Sigmoid colon (tissue), 7 donors: ENCODE measurements around the gene SEC14L1. TPM values are rescaled to one million over a fixed set of nuclear protein-coding genes. Genes with fewer than 3 reads are reported as not detected.
"Not testable (repeated sequence)": the region's sequence is repeated elsewhere in the genome, so short reads cannot be mapped to it uniquely, and the experiment has no call there.

Experiments
- DNase-seq: peaks from one replicate; pipeline ENCODE4 v3.0.0-alpha.2; 2019
- H3K27ac ChIP-seq, 4 donors: fragments of 200-600 bp; sonication (generic); one replicate each; pipeline ENCODE4 v1.5.1; 2016 to 2019; ENCODE audit warnings: mild to moderate bottlenecking in 1 of 4
- H3K27me3 ChIP-seq, 3 donors: fragments of 200-600 bp; sonication (generic); one replicate each; pipeline ENCODE4 v1.5.1; 2019; ENCODE audit warnings: mild to moderate bottlenecking in 1 of 3
- H3K36me3 ChIP-seq, 4 donors: fragments of 200-600 bp; sonication (generic); one replicate each; pipeline ENCODE4 v1.5.1; 2016 to 2019
- H3K4me1 ChIP-seq, 4 donors: fragments of 200-600 bp; sonication (generic); one replicate each; pipeline ENCODE4 v1.5.1; 2017 to 2019
- H3K4me3 ChIP-seq, 4 donors: fragments of 200-600 bp; sonication (generic); one replicate each; pipeline ENCODE4 v1.5.1; 2017 to 2019; ENCODE audit warnings: mild to moderate bottlenecking in 2 of 4, moderate library complexity in 1 of 4
- H3K9me3 ChIP-seq, 4 donors: fragments of 200-600 bp in 3 of 4; sonication (generic) in 3 of 4; one replicate each; pipeline versions ENCODE4 v1.5.1 to v1.6.1; 2013 to 2019
- EP300 ChIP-seq, 4 donors: sonication (generic); formaldehyde crosslinking; IDR thresholded peaks; one replicate each; pipeline ENCODE4 v1.6.1; 2017; ENCODE audit warnings: antibody characterized with exemption in 4 of 4
- POLR2A ChIP-seq, 2 donors: fragments of 450-650 bp; IDR thresholded peaks; one replicate each; pipeline ENCODE4 v1.6.1; 2016; ENCODE audit warnings: antibody characterized with exemption in 2 of 2, mild to moderate bottlenecking in 2 of 2, moderate library complexity in 2 of 2
- POLR2AphosphoS5 ChIP-seq, 4 donors: sonication (generic); formaldehyde crosslinking; IDR thresholded peaks; one replicate each; pipeline ENCODE4 v1.6.1; 2017; ENCODE audit warnings: antibody characterized with exemption in 4 of 4
- WGBS, 2 donors: extraction: QIAGEN DNeasy Blood & Tissue Kit; methylation state at CpG; one replicate each; pipeline ENCODE4 v1.1.7; 2013; 5-methylcytosine and 5-hydroxymethylcytosine counted together
- intact Hi-C: fragments of 100-400 bp; cut with DNase I; formaldehyde crosslinking; loops from one replicate; pipeline ENCODE4 v1.15.1; 2023
- polyA plus RNA-seq, 3 donors: library from polyadenylated mRNA; stranded (reverse); fragments of 200-250 nt; gene quantifications; one replicate each; pipeline ENCODE4 v1.2.3, GENCODE V29; 2013
- total RNA-seq, 4 donors: library from RNA; depleted of rRNA; stranded (reverse); fragments of >200 nt; gene quantifications; one replicate each; pipeline ENCODE4 v1.1.0, GENCODE V29; 2016
- TF ChIP-seq, protein P1 (sequence below), 4 experiments: fragments of 450-650 bp in 3 of 4; fragments of 200-600 bp in 1 of 4; IDR thresholded peaks; one replicate each; pipeline ENCODE4 v1.5.1; 2016 to 2019; ENCODE audit warnings: antibody characterized with exemption in 4 of 4, mild to moderate bottlenecking in 3 of 4, moderate library complexity in 2 of 4
- donor health status: healthy with polysubstance abuse.
- donor health status: Bipolar disorder and iron deficiency.
- donor health status: healthy.

The SEC14L1 gene
- total and polyA plus RNA-seq, 7 donors: 9.6 to 39.9 (median 20.1) TPM

DNA sequence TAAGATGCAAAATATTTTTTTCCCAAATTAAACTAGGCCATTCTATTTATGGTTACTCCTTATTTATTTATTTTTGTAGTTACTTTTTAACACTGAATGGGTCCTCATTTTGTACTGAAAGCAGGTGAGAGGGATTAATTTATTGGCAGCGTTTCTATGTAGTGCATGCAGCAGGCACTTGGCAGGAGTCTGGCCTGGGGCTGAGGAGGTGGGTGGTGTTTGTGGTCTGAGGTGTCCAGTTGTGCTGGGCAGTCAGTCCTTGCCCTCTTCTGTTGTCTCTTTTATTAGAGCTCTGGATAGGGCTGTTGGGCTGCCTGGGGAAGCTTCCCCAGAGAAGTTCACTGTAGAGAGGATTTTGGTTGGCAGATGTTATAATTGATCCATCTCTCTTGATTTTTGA lies 12.7 kb downstream of the SEC14L1 start:
- H3K4me3 ChIP-seq: no peak overlapping the region
- TF ChIP-seq POLR2AphosphoS5 (IDR thresholded peaks at IDR 0.05) (no peak), EP300 (IDR thresholded peaks at IDR 0.05) (no peak), POLR2A (IDR thresholded peaks at IDR 0.05) (no peak)
- TF ChIP-seq, protein P1, sequence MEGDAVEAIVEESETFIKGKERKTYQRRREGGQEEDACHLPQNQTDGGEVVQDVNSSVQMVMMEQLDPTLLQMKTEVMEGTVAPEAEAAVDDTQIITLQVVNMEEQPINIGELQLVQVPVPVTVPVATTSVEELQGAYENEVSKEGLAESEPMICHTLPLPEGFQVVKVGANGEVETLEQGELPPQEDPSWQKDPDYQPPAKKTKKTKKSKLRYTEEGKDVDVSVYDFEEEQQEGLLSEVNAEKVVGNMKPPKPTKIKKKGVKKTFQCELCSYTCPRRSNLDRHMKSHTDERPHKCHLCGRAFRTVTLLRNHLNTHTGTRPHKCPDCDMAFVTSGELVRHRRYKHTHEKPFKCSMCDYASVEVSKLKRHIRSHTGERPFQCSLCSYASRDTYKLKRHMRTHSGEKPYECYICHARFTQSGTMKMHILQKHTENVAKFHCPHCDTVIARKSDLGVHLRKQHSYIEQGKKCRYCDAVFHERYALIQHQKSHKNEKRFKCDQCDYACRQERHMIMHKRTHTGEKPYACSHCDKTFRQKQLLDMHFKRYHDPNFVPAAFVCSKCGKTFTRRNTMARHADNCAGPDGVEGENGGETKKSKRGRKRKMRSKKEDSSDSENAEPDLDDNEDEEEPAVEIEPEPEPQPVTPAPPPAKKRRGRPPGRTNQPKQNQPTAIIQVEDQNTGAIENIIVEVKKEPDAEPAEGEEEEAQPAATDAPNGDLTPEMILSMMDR (IDR thresholded peaks at IDR 0.05): no peak
- intact Hi-C loops: no loop called here
- H3K27ac ChIP-seq: peak overlapping the region in 3 of 4 donors; percentile 5 to 56 (median 46)
- no peaks in the 10 kb centered on the region for H3K9me3 ChIP-seq
- peaks cover 0 to 40% (median 18%) of the 10 kb centered on the region in 4 donors for H3K4me1 ChIP-seq
- 17 to 61% methylated on average over 1 of the region's 1 CpG for WGBS, 2 donors
- no peaks in the 10 kb centered on the region for H3K27me3 ChIP-seq
- H3K36me3 ChIP-seq: peaks cover 0 to 19% (median 0%) of the 10 kb centered on the region in 4 donors
- DNase-seq: no peak

DNA sequence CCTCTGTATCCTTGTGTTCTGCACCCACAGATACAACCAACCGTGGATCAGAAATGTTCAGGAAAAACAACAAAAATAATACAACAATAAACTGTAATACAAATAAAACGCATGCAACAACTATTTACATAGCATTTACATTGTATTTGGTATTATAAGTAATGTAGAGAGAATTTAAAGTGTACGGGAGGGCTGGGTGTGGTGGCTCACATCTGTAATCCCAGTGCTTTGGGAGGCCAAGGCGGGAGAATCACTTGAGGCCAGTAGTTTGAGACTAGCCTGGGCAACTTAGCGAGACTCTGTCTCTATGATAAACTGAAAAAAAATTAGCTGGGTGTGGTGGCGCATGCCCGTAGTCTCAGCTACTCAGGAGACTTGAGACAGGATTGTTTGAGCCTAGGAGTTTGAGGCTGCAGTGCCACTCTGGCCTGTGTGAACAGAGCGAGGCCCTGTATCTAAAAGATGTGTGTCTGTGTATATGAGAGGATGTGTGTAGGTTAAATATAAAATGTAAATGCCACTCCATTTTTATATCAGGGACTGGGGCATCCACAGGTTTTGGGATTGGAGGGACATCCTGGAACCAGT lies 13.3 kb downstream of the SEC14L1 start:
- H3K4me3 ChIP-seq: no peak overlapping the region
- H3K36me3 ChIP-seq: peaks cover 0 to 12% (median 0%) of the 10 kb centered on the region in 4 donors
- DNase-seq: no peak
- intact Hi-C loops: no loop called here
- no peaks in the 10 kb centered on the region for H3K27me3 ChIP-seq
- peaks cover 0 to 34% (median 15%) of the 10 kb centered on the region in 4 donors for H3K4me1 ChIP-seq
- peak overlapping the region in 1 of 4 donors; percentile 56 for H3K27ac ChIP-seq
- no peak for TF ChIP-seq POLR2AphosphoS5 (IDR thresholded peaks at IDR 0.05)
- no peak for TF ChIP-seq POLR2A (IDR thresholded peaks at IDR 0.05)
- TF ChIP-seq, protein P1 (IDR thresholded peaks at IDR 0.05): no peak
- 76 to 88% methylated on average over 8 of the region's 8 CpGs for WGBS, 2 donors
- no peaks in the 10 kb centered on the region for H3K9me3 ChIP-seq

DNA sequence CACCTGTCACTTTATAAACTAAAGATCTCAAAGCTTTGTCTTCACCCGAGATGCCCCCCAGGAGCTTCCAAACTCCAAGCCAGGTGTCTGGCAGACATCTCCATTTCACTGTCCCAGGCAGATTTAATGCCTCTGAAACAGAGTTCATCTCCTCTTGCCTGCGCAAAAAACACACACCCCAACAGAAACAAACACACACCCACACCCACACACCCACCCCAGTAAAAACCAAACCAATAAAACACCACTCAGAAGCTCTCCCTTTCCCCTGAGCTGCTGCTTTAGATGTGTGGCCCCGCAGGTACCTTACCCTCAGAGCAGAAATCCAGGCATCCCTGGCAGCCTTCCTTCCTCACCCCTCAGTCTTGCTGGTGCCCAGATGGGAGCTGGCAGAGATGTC lies 14.4 kb downstream of the SEC14L1 start:
- Histone ChIP-seq H3K4me3 (no peak overlapping the region), H3K9me3 (no peaks in the 10 kb centered on the region), H3K36me3 (peaks cover 0 to 11% (median 0%) of the 10 kb centered on the region in 4 donors), H3K27me3 (no peaks in the 10 kb centered on the region), H3K27ac (no peak overlapping the region), H3K4me1 (peaks cover 0 to 40% (median 22%) of the 10 kb centered on the region in 4 donors)
- 9 to 66% methylated on average over 3 of the region's 3 CpGs for WGBS, 2 donors
- no peak for DNase-seq
- intact Hi-C loops: loop anchor here (5.0 kb wide), 1 partner anchor 52 kb away; no protein-coding TSS in a partner anchor
- TF ChIP-seq POLR2A (IDR thresholded peaks at IDR 0.05): no peak
- TF ChIP-seq, protein P1 (IDR thresholded peaks at IDR 0.05): no peak
- no peak for TF ChIP-seq POLR2AphosphoS5 (IDR thresholded peaks at IDR 0.05)
- no peak for TF ChIP-seq EP300 (IDR thresholded peaks at IDR 0.05)

DNA sequence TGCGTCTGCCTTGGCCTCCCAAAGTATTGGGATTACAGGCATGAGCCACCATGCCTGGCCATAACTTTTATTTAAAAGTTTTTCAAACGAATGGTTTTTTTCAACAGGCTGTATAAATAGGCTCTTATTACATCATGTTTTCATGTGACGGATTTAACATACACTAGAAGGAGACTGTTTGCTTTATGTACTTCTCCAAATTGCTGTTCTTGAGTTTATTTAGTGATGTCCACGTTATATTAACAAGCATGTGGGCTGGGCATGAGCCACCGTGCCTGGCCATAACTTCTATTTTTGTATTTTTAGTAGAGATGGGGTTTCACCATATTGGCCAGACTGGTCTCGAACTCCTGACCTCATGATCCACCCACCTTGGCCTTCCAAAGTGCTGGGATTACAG lies 17.0 kb downstream of the SEC14L1 start:
- intact Hi-C loops: loop anchor here (5.0 kb wide), 1 partner anchor 50 kb away; no protein-coding TSS in a partner anchor
- H3K4me1 ChIP-seq: peaks cover 0 to 42% (median 30%) of the 10 kb centered on the region in 4 donors
- H3K27me3 ChIP-seq, H3K9me3 ChIP-seq, DNase-seq, H3K36me3 ChIP-seq, H3K4me3 ChIP-seq, H3K27ac ChIP-seq: not testable (repeated sequence)
- WGBS, 2 donors: 79 to 83% methylated on average over 6 of the region's 6 CpGs

DNA sequence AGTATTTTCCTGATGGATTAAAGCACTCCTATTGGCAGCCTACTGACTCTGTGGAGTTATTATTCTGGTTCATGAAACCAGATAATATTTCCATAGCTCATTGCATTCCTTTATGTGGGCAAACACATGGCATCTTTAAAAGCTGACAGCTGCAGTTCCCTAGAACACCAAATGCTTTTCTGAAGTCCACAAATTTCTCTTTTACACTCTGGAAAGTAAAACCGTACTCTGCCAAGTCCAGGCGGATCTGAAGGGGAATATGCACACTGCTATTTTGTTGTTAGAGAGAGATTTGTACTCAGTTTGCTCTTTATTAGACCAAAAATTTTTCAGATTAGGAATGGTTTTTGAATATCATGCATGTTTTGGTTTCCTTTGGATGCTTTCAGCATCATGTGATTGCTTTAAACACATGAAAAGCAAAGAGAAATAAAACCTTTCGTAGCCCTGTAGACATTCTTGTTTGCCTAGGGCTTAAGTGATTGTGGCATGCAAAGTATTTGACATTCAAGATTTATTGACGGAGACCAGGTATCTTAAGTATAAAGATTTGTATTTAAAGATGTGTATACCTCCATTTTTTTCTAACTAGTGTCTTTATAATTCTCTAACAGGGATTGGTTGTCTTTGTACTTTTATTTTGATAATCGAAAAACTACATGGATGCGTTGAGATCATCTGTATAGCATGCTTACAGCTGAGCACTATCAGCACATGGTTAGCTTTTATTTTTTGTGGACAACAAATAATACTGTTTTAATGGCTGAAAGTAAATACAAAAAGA lies 19.5 kb downstream of the SEC14L1 start:
- no peaks in the 10 kb centered on the region for H3K27me3 ChIP-seq
- intact Hi-C loops: no loop called here
- peaks cover 0 to 52% (median 44%) of the 10 kb centered on the region in 4 donors for H3K4me1 ChIP-seq
- H3K36me3 ChIP-seq: no peaks in the 10 kb centered on the region
- no peaks in the 10 kb centered on the region for H3K9me3 ChIP-seq
- TF ChIP-seq EP300 (IDR thresholded peaks at IDR 0.05) (no peak), POLR2A (IDR thresholded peaks at IDR 0.05) (no peak), POLR2AphosphoS5 (IDR thresholded peaks at IDR 0.05) (no peak)
- TF ChIP-seq, protein P1 (IDR thresholded peaks at IDR 0.05): no peak
- H3K4me3 ChIP-seq: no peak overlapping the region
- no peak for DNase-seq
- 64 to 66% methylated on average over 6 of the region's 6 CpGs for WGBS, 2 donors
- H3K27ac ChIP-seq: peak overlapping the region in 3 of 4 donors; percentile 12 to 33 (median 31)
